ENCODE data around the gene NLE1. TPM values are rescaled to one million over a fixed set of nuclear protein-coding genes. Genes with fewer than 3 reads are reported as not detected.

NLE1 gene
- total and polyA plus RNA-seq, 2 of the 8 experiments (the other 6 are each of a cell fraction or from before 2014, with no cell fraction given) = 50.4 to 51.5 TPM

- no peak for TF ChIP-seq GABPA (IDR thresholded peaks at IDR 0.05; ENCODE audit: borderline replicate concordance, insufficient read depth, low read length)
- no peak for TF ChIP-seq TEAD4 (IDR thresholded peaks at IDR 0.05; ENCODE audit: low read depth, low read length)
- TF ChIP-seq KDM4A (IDR thresholded peaks at IDR 0.05; ENCODE audit: low read depth, low read length, severe bottlenecking) = no peak
- no peak for TF ChIP-seq SIX5 (IDR thresholded peaks at IDR 0.05; ENCODE audit: low read depth, low read length)
Measured at GRCh38 chr17:35129154-35129972, 12.7 kb downstream of the NLE1 start (continued).
